DOHH2 (cell line): ENCODE measurements around the gene TRIP11.

Experiments
- CTCF ChIP-seq: fragments of 200-600 bp; sonication (generic); IDR thresholded peaks from one replicate; pipeline ENCODE4 v1.5.1; 2014; ENCODE audit warnings: antibody characterized with exemption, mild to moderate bottlenecking, low read depth, low read length; ENCODE audit not compliant: poor library complexity, severe bottlenecking
- EZH2phosphoT487 ChIP-seq: fragments of 200-600 bp; sonication (generic); IDR thresholded peaks from 2 replicates; pipeline ENCODE4 v1.6.1; 2017; ENCODE audit warnings: borderline replicate concordance, mild to moderate bottlenecking, antibody characterized with exemption, low read length, moderate library complexity, mixed read lengths

- TF ChIP-seq CTCF (no peak), EZH2phosphoT487 (no peak)
Measured at GRCh38 chr14:91983588-91983987, 56.3 kb downstream of the TRIP11 start.
